GM12874 (cell line): ENCODE data around the gene OSBPL1A.

ENCODE experiments used
- CTCF ChIP-seq: IDR thresholded peaks from 2 replicates; pipeline ENCODE4 v1.5.1; 2011; ENCODE audit warnings: low read depth, mild to moderate bottlenecking, control low read depth, low read length, moderate library complexity; ENCODE audit not compliant: insufficient read depth

Gene OSBPL1A

GRCh38 chr18:24198461-24198860, 199.2 kb downstream of the OSBPL1A start:
- no peak for TF ChIP-seq CTCF

- TF ChIP-seq CTCF, result no peak
These were observed 200.2 kb downstream of the OSBPL1A start for GRCh38 chr18:24197412-24197811.

- TF ChIP-seq CTCF, result no peak
These were observed 200.9 kb downstream of the OSBPL1A start for GRCh38 chr18:24196764-24197163.

- TF ChIP-seq CTCF, result no peak
These were observed 202.1 kb downstream of the OSBPL1A start for GRCh38 chr18:24195296-24196053.

GRCh38 chr18:24190590-24190989, 207.0 kb downstream of the OSBPL1A start:
- no peak for TF ChIP-seq CTCF

GRCh38 chr18:24189664-24190346, 207.8 kb downstream of the OSBPL1A start:
- TF ChIP-seq CTCF, result no peak

GRCh38 chr18:24189007-24189528, 208.6 kb downstream of the OSBPL1A start:
- no peak for TF ChIP-seq CTCF
